ENCODE results near the gene ZNF236. TPM values are rescaled to one million over a fixed set of nuclear protein-coding genes. Genes with fewer than 3 reads are reported as not detected.

ZNF236 gene
- total RNA-seq, 1 donor from 2014 or later = 11.5 TPM

GRCh38 chr18:76881744-76882143, 59.4 kb downstream of the ZNF236 start:
- Histone ChIP-seq H3K36me3 (peaks cover 4% of the 10 kb centered on the region), H3K9me3 (ENCODE audit: low read depth) (no peaks in the 10 kb centered on the region), H3K4me2 (no peak overlapping the region), H3K9ac (no peak overlapping the region), H3K79me2 (ENCODE audit: low read depth) (no peaks in the 10 kb centered on the region), H3K4me3 (no peak overlapping the region), H3K27me3 (no peaks in the 10 kb centered on the region), H3K27ac (no peak overlapping the region), H4K20me1 (ENCODE audit: low read depth) (no peaks in the 10 kb centered on the region), H2AFZ (replicated peaks) (no peak overlapping the region), H3K4me1 (peaks cover 21% of the 10 kb centered on the region), H3F3A (ENCODE audit: low read depth) (peaks cover 14% of the 10 kb centered on the region)
- Mint-ChIP-seq H3K27ac (no peak overlapping the region), H3K4me1 (peaks cover 14% of the 10 kb centered on the region), H3K9me3 (no peaks in the 10 kb centered on the region), H3K27me3 (ENCODE audit: insufficient read depth, low read depth) (no peaks in the 10 kb centered on the region), H3K4me3 (no peak overlapping the region), H3K36me3 (peaks cover 22% of the 10 kb centered on the region)
- TF ChIP-seq EZH2phosphoT487 (IDR thresholded peaks at IDR 0.05) (no peak), EZH2 (IDR thresholded peaks at IDR 0.05) (no peak), CTCF (IDR thresholded peaks at IDR 0.05) (no peak)
- DNase-seq (ENCODE audit: low spot score) = no peak

- peaks cover 4% of the 10 kb centered on the region for H3K36me3 ChIP-seq
Observed at GRCh38 chr18:76882146-76882545, 59.8 kb downstream of the ZNF236 start.

GRCh38 chr18:76885001-76885400, 62.6 kb downstream of the ZNF236 start:
- H3K27ac Mint-ChIP-seq = no peak overlapping the region
- Histone ChIP-seq H3K9ac (no peak overlapping the region), H3K27ac (peak overlapping the region; percentile 73)

More at GRCh38 chr18:76882146-76882545, 59.8 kb downstream of the ZNF236 start:
- no peaks in the 10 kb centered on the region for H3K79me2 ChIP-seq (ENCODE audit: low read depth)
- H3K9me3 ChIP-seq (ENCODE audit: low read depth) = no peaks in the 10 kb centered on the region
- no peaks in the 10 kb centered on the region for H3K27me3 ChIP-seq
- no peak overlapping the region for H3K4me2 ChIP-seq
- H3K4me3 ChIP-seq = no peak overlapping the region
- H3K27ac Mint-ChIP-seq = no peak overlapping the region
- H3K4me1 Mint-ChIP-seq = peaks cover 14% of the 10 kb centered on the region
- peaks cover 25% of the 10 kb centered on the region for H3K36me3 Mint-ChIP-seq
- no peak overlapping the region for H2AFZ ChIP-seq (replicated peaks)
- no peaks in the 10 kb centered on the region for H3K27me3 Mint-ChIP-seq (ENCODE audit: insufficient read depth, low read depth)
- no peak overlapping the region for H3K4me3 Mint-ChIP-seq
- TF ChIP-seq EZH2 (IDR thresholded peaks at IDR 0.05) = no peak
- TF ChIP-seq EZH2phosphoT487 (IDR thresholded peaks at IDR 0.05) = no peak
- no peak for TF ChIP-seq CTCF (IDR thresholded peaks at IDR 0.05)
- no peak overlapping the region for H3K27ac ChIP-seq
- no peaks in the 10 kb centered on the region for H4K20me1 ChIP-seq (ENCODE audit: low read depth)
- H3K9me3 Mint-ChIP-seq = no peaks in the 10 kb centered on the region
- H3K4me1 ChIP-seq = peaks cover 22% of the 10 kb centered on the region
- no peak overlapping the region for H3K9ac ChIP-seq
- peaks cover 14% of the 10 kb centered on the region for H3F3A ChIP-seq (ENCODE audit: low read depth)
- no peak for DNase-seq (ENCODE audit: low spot score)

More at GRCh38 chr18:76885001-76885400, 62.6 kb downstream of the ZNF236 start:
- no peaks in the 10 kb centered on the region for H3K9me3 ChIP-seq (ENCODE audit: low read depth)
- H3K36me3 ChIP-seq = peaks cover 4% of the 10 kb centered on the region
- H3K4me1 ChIP-seq = peaks cover 22% of the 10 kb centered on the region
- no peaks in the 10 kb centered on the region for H4K20me1 ChIP-seq (ENCODE audit: low read depth)
- peaks cover 44% of the 10 kb centered on the region for H3K36me3 Mint-ChIP-seq
- no peaks in the 10 kb centered on the region for H3K27me3 ChIP-seq
- no peak for TF ChIP-seq CTCF (IDR thresholded peaks at IDR 0.05)
- TF ChIP-seq EZH2 (IDR thresholded peaks at IDR 0.05) = no peak
- TF ChIP-seq EZH2phosphoT487 (IDR thresholded peaks at IDR 0.05) = no peak
- H3K4me1 Mint-ChIP-seq = peaks cover 17% of the 10 kb centered on the region
- H3K9me3 Mint-ChIP-seq = no peaks in the 10 kb centered on the region
- no peak overlapping the region for H3K4me3 ChIP-seq
- no peak overlapping the region for H2AFZ ChIP-seq (replicated peaks)
- H3K27me3 Mint-ChIP-seq (ENCODE audit: insufficient read depth, low read depth) = no peaks in the 10 kb centered on the region
- no peak overlapping the region for H3K4me3 Mint-ChIP-seq
- H3F3A ChIP-seq (ENCODE audit: low read depth) = peaks cover 14% of the 10 kb centered on the region
- H3K4me2 ChIP-seq = no peak overlapping the region
- no peak for DNase-seq (ENCODE audit: low spot score)
- no peaks in the 10 kb centered on the region for H3K79me2 ChIP-seq (ENCODE audit: low read depth)

Measured in neural progenitor cell (in vitro differentiated cells).